GM23338 (cell line): ENCODE data around the gene UPP2.

Experiments used
- CREB1 ChIP-seq: fragments of 250-450 bp; sonication (Bioruptor Pico); IDR thresholded peaks from 2 replicates; pipeline ENCODE4 v1.5.0; 2020; ENCODE audit warnings: low read depth, mild to moderate bottlenecking, moderate library complexity
- EZH2 ChIP-seq: fragments of 200-600 bp; sonication (generic); IDR thresholded peaks from one replicate; pipeline ENCODE4 v1.8.0; 2017; ENCODE audit warnings: antibody characterized with exemption, mild to moderate bottlenecking, low read depth; ENCODE audit not compliant: unreplicated experiment
- EZH2phosphoT487 ChIP-seq: fragments of 200-600 bp; sonication (generic); IDR thresholded peaks from one replicate; pipeline ENCODE4 v1.8.1; 2018; ENCODE audit warnings: antibody characterized with exemption; ENCODE audit not compliant: unreplicated experiment
- JUNB ChIP-seq: IDR thresholded peaks from one replicate; pipeline ENCODE4 v1.6.1; 2016; ENCODE audit warnings: antibody characterized with exemption; ENCODE audit not compliant: unreplicated experiment
- NANOG ChIP-seq: IDR thresholded peaks from 2 replicates; pipeline ENCODE4 v1.6.1; 2016; ENCODE audit warnings: antibody characterized with exemption, borderline replicate concordance
- POLR2AphosphoS5 ChIP-seq: IDR thresholded peaks from 2 replicates; pipeline ENCODE4 v1.6.1; 2016; ENCODE audit warnings: antibody characterized with exemption, low read depth
- STAT1 ChIP-seq: IDR thresholded peaks from one replicate; pipeline ENCODE4 v1.6.1; 2016; ENCODE audit warnings: antibody characterized with exemption; ENCODE audit not compliant: unreplicated experiment
- ZNF114 ChIP-seq: fragments of 250-450 bp; sonication (Bioruptor Pico); IDR thresholded peaks from 2 replicates; pipeline ENCODE4 v1.5.0; 2020; ENCODE audit warnings: mild to moderate bottlenecking, moderate library complexity
- ZNF331 ChIP-seq: fragments of 250-450 bp; sonication (Bioruptor Pico); IDR thresholded peaks from 2 replicates; pipeline ENCODE4 v1.5.0; 2020; ENCODE audit warnings: low read depth, mild to moderate bottlenecking, moderate library complexity
- TF ChIP-seq, protein P1 (sequence below), 2 experiments: fragments of 200-600 bp in 1 of 2; sonication (generic) in 1 of 2; conservative IDR thresholded peaks; 2 replicates each; pipeline versions ENCODE4 v1.5.1 to v1.6.1; 2016 to 2017; ENCODE audit warnings: antibody characterized with exemption in 2 of 2, low read depth in 2 of 2, mild to moderate bottlenecking in 2 of 2, moderate library complexity in 1 of 2
- TF ChIP-seq, protein P2 (sequence below): IDR thresholded peaks from one replicate; pipeline ENCODE4 v1.6.1; 2018; ENCODE audit warnings: antibody characterized with exemption; ENCODE audit not compliant: unreplicated experiment
- TF ChIP-seq, protein P3 (sequence below): IDR thresholded peaks from 2 replicates; pipeline ENCODE4 v1.6.1; 2016; ENCODE audit warnings: antibody characterized with exemption
- TF ChIP-seq, protein P4 (sequence below): fragments of 250-450 bp; sonication (Bioruptor Pico); IDR thresholded peaks from 2 replicates; pipeline ENCODE4 v1.5.0; 2020; ENCODE audit warnings: mild to moderate bottlenecking, moderate library complexity

DNA sequence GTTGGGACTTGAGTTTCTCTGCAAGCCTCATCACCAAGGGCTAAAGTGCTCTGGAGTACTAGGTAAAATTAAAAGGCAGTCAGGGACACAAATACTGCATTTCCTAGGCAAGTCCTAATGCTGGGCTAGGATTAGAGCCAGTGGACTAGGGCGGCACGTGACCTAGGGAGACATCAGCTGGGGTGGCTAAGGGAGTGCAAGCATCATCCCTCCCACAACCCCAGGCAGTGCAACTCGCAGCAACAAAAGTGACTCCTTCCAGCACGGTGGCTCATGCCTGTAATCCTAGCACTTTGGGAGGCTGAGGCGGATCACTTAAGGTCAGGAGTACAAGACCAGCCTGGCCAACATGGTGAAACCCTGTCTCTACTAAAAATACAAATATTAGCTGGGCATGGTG lies 30.7 kb upstream of the UPP2 start:
- TF ChIP-seq, protein P1, sequence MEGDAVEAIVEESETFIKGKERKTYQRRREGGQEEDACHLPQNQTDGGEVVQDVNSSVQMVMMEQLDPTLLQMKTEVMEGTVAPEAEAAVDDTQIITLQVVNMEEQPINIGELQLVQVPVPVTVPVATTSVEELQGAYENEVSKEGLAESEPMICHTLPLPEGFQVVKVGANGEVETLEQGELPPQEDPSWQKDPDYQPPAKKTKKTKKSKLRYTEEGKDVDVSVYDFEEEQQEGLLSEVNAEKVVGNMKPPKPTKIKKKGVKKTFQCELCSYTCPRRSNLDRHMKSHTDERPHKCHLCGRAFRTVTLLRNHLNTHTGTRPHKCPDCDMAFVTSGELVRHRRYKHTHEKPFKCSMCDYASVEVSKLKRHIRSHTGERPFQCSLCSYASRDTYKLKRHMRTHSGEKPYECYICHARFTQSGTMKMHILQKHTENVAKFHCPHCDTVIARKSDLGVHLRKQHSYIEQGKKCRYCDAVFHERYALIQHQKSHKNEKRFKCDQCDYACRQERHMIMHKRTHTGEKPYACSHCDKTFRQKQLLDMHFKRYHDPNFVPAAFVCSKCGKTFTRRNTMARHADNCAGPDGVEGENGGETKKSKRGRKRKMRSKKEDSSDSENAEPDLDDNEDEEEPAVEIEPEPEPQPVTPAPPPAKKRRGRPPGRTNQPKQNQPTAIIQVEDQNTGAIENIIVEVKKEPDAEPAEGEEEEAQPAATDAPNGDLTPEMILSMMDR (conservative IDR thresholded peaks at IDR 0.05; ENCODE audit: low read depth in 2 of 2) = no peak
- TF ChIP-seq EZH2 (no peak), POLR2AphosphoS5 (no peak), STAT1 (no peak), JUNB (no peak), EZH2phosphoT487 (no peak), CREB1 (no peak), ZNF331 (no peak), ZNF114 (no peak), NANOG (no peak)
- TF ChIP-seq, protein P2, sequence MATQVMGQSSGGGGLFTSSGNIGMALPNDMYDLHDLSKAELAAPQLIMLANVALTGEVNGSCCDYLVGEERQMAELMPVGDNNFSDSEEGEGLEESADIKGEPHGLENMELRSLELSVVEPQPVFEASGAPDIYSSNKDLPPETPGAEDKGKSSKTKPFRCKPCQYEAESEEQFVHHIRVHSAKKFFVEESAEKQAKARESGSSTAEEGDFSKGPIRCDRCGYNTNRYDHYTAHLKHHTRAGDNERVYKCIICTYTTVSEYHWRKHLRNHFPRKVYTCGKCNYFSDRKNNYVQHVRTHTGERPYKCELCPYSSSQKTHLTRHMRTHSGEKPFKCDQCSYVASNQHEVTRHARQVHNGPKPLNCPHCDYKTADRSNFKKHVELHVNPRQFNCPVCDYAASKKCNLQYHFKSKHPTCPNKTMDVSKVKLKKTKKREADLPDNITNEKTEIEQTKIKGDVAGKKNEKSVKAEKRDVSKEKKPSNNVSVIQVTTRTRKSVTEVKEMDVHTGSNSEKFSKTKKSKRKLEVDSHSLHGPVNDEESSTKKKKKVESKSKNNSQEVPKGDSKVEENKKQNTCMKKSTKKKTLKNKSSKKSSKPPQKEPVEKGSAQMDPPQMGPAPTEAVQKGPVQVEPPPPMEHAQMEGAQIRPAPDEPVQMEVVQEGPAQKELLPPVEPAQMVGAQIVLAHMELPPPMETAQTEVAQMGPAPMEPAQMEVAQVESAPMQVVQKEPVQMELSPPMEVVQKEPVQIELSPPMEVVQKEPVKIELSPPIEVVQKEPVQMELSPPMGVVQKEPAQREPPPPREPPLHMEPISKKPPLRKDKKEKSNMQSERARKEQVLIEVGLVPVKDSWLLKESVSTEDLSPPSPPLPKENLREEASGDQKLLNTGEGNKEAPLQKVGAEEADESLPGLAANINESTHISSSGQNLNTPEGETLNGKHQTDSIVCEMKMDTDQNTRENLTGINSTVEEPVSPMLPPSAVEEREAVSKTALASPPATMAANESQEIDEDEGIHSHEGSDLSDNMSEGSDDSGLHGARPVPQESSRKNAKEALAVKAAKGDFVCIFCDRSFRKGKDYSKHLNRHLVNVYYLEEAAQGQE = no peak
- TF ChIP-seq, protein P3, sequence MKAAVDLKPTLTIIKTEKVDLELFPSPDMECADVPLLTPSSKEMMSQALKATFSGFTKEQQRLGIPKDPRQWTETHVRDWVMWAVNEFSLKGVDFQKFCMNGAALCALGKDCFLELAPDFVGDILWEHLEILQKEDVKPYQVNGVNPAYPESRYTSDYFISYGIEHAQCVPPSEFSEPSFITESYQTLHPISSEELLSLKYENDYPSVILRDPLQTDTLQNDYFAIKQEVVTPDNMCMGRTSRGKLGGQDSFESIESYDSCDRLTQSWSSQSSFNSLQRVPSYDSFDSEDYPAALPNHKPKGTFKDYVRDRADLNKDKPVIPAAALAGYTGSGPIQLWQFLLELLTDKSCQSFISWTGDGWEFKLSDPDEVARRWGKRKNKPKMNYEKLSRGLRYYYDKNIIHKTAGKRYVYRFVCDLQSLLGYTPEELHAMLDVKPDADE = no peak
- TF ChIP-seq, protein P4, sequence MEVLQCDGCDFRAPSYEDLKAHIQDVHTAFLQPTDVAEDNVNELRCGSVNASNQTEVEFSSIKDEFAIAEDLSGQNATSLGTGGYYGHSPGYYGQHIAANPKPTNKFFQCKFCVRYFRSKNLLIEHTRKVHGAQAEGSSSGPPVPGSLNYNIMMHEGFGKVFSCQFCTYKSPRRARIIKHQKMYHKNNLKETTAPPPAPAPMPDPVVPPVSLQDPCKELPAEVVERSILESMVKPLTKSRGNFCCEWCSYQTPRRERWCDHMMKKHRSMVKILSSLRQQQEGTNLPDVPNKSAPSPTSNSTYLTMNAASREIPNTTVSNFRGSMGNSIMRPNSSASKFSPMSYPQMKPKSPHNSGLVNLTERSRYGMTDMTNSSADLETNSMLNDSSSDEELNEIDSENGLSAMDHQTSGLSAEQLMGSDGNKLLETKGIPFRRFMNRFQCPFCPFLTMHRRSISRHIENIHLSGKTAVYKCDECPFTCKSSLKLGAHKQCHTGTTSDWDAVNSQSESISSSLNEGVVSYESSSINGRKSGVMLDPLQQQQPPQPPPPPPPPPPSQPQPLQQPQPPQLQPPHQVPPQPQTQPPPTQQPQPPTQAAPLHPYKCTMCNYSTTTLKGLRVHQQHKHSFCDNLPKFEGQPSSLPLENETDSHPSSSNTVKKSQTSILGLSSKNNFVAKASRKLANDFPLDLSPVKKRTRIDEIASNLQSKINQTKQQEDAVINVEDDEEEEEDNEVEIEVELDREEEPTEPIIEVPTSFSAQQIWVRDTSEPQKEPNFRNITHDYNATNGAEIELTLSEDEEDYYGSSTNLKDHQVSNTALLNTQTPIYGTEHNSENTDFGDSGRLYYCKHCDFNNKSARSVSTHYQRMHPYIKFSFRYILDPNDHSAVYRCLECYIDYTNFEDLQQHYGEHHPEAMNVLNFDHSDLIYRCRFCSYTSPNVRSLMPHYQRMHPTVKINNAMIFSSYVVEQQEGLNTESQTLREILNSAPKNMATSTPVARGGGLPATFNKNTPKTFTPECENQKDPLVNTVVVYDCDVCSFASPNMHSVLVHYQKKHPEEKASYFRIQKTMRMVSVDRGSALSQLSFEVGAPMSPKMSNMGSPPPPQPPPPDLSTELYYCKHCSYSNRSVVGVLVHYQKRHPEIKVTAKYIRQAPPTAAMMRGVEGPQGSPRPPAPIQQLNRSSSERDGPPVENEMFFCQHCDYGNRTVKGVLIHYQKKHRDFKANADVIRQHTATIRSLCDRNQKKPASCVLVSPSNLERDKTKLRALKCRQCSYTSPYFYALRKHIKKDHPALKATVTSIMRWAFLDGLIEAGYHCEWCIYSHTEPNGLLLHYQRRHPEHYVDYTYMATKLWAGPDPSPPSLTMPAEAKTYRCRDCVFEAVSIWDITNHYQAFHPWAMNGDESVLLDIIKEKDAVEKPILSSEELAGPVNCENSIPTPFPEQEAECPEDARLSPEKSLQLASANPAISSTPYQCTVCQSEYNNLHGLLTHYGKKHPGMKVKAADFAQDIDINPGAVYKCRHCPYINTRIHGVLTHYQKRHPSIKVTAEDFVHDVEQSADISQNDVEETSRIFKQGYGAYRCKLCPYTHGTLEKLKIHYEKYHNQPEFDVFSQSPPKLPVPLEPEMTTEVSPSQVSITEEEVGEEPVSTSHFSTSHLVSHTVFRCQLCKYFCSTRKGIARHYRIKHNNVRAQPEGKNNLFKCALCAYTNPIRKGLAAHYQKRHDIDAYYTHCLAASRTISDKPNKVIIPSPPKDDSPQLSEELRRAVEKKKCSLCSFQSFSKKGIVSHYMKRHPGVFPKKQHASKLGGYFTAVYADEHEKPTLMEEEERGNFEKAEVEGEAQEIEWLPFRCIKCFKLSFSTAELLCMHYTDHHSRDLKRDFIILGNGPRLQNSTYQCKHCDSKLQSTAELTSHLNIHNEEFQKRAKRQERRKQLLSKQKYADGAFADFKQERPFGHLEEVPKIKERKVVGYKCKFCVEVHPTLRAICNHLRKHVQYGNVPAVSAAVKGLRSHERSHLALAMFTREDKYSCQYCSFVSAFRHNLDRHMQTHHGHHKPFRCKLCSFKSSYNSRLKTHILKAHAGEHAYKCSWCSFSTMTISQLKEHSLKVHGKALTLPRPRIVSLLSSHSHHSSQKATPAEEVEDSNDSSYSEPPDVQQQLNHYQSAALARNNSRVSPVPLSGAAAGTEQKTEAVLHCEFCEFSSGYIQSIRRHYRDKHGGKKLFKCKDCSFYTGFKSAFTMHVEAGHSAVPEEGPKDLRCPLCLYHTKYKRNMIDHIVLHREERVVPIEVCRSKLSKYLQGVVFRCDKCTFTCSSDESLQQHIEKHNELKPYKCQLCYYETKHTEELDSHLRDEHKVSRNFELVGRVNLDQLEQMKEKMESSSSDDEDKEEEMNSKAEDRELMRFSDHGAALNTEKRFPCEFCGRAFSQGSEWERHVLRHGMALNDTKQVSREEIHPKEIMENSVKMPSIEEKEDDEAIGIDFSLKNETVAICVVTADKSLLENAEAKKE = no peak
